ENCODE data around the gene VIT.
"Not testable (repeated sequence)": the region's sequence is repeated elsewhere in the genome, so short reads cannot be mapped to it uniquely, and the experiment has no call there.

Gene VIT

DNA sequence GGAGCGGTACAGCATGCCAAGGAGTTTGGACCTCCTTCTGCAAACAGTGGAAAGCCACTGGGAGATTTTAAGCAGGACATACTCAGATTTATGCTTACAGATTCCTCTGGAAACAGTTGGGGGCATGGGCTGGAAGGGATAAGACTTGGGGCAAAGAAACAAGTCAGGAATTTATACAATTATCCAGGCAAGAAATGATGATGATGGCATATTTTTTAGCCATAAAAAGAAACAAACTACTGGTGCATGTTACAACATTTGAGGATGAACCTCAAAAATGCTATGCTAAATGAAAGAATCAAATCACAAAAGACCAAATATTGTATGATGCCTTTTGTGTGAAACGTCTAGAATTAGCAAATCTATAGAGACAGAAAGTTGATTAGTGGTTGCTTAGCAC is 13.5 kb upstream of the VIT start:
- Histone ChIP-seq H4K20me1 (ENCODE audit: insufficient read depth, low read length, poor library complexity, severe bottlenecking) (no peaks in the 10 kb centered on the region), H3K4me2 (ENCODE audit: low read depth, low read length, poor library complexity, severe bottlenecking) (no peak overlapping the region), H3K9me3 (ENCODE audit: insufficient read depth, low read depth, low read length) (0 out of 2 replicates have a peak, but pooled peaks cover 8% of the 10 kb centered on the region)

GRCh38 chr2:36688291-36688690 is 8.2 kb upstream of the VIT start:
- H2AFZ ChIP-seq (ENCODE audit: low read length); H3K4me2 ChIP-seq (ENCODE audit: low read depth, low read length, poor library complexity, severe bottlenecking); H3K36me3 ChIP-seq (ENCODE audit: insufficient read depth, low read length); H4K20me1 ChIP-seq (ENCODE audit: insufficient read depth, low read length, poor library complexity, severe bottlenecking); H3K4me1 ChIP-seq (ENCODE audit: insufficient read depth, low read length, poor library complexity, severe bottlenecking); H3K9ac ChIP-seq (ENCODE audit: low read depth, low read length, poor library complexity, severe bottlenecking); H3K27me3 ChIP-seq (ENCODE audit: insufficient read depth, low read length, poor library complexity, severe bottlenecking); H3K4me3 ChIP-seq (ENCODE audit: low read length, poor library complexity, severe bottlenecking); H3K79me2 ChIP-seq (ENCODE audit: insufficient read depth, low read length); H3F3A ChIP-seq (ENCODE audit: low read depth); H3K9me3 ChIP-seq (ENCODE audit: insufficient read depth, low read depth, low read length); H3K9me2 ChIP-seq (replicated peaks; ENCODE audit: low read depth, low read length): not testable (repeated sequence)

More for the DNA sequence above, 13.5 kb upstream of the VIT start:
- peaks cover 10% of the 10 kb centered on the region for H3K4me1 ChIP-seq (ENCODE audit: insufficient read depth, low read length, poor library complexity, severe bottlenecking)
- TF ChIP-seq, protein P1, sequence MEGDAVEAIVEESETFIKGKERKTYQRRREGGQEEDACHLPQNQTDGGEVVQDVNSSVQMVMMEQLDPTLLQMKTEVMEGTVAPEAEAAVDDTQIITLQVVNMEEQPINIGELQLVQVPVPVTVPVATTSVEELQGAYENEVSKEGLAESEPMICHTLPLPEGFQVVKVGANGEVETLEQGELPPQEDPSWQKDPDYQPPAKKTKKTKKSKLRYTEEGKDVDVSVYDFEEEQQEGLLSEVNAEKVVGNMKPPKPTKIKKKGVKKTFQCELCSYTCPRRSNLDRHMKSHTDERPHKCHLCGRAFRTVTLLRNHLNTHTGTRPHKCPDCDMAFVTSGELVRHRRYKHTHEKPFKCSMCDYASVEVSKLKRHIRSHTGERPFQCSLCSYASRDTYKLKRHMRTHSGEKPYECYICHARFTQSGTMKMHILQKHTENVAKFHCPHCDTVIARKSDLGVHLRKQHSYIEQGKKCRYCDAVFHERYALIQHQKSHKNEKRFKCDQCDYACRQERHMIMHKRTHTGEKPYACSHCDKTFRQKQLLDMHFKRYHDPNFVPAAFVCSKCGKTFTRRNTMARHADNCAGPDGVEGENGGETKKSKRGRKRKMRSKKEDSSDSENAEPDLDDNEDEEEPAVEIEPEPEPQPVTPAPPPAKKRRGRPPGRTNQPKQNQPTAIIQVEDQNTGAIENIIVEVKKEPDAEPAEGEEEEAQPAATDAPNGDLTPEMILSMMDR (conservative IDR thresholded peaks at IDR 0.05; ENCODE audit: low read length) = no peak
- no peak for TF ChIP-seq EZH2phosphoT487 (IDR thresholded peaks at IDR 0.05; ENCODE audit: borderline replicate concordance)
- H3K4me3 ChIP-seq (ENCODE audit: low read length, poor library complexity, severe bottlenecking) = no peak overlapping the region
- H3K27me3 ChIP-seq (ENCODE audit: insufficient read depth, low read length, poor library complexity, severe bottlenecking) = no peaks in the 10 kb centered on the region
- no peak overlapping the region for H3K9ac ChIP-seq (ENCODE audit: low read depth, low read length, poor library complexity, severe bottlenecking)
- H2AFZ ChIP-seq (ENCODE audit: low read length) = no peak overlapping the region
- no peaks in the 10 kb centered on the region for H3K9me2 ChIP-seq (replicated peaks; ENCODE audit: low read depth, low read length)
- H3K79me2 ChIP-seq (ENCODE audit: insufficient read depth, low read length) = no peaks in the 10 kb centered on the region
- H3F3A ChIP-seq (ENCODE audit: low read depth) = 0 out of 2 replicates have a peak, but pooled peaks cover 2% of the 10 kb centered on the region
- H3K36me3 ChIP-seq (ENCODE audit: insufficient read depth, low read length) = no peaks in the 10 kb centered on the region

GRCh38 chr2:36689013-36689412 is 7.5 kb upstream of the VIT start:
- H3K9me3 ChIP-seq (ENCODE audit: insufficient read depth, low read depth, low read length); H3K9ac ChIP-seq (ENCODE audit: low read depth, low read length, poor library complexity, severe bottlenecking); H3F3A ChIP-seq (ENCODE audit: low read depth); H3K4me3 ChIP-seq (ENCODE audit: low read length, poor library complexity, severe bottlenecking); H2AFZ ChIP-seq (ENCODE audit: low read length); H3K79me2 ChIP-seq (ENCODE audit: insufficient read depth, low read length); H3K4me1 ChIP-seq (ENCODE audit: insufficient read depth, low read length, poor library complexity, severe bottlenecking); H4K20me1 ChIP-seq (ENCODE audit: insufficient read depth, low read length, poor library complexity, severe bottlenecking); H3K27me3 ChIP-seq (ENCODE audit: insufficient read depth, low read length, poor library complexity, severe bottlenecking); H3K36me3 ChIP-seq (ENCODE audit: insufficient read depth, low read length); H3K9me2 ChIP-seq (replicated peaks; ENCODE audit: low read depth, low read length); H3K4me2 ChIP-seq (ENCODE audit: low read depth, low read length, poor library complexity, severe bottlenecking): not testable (repeated sequence)

DNA sequence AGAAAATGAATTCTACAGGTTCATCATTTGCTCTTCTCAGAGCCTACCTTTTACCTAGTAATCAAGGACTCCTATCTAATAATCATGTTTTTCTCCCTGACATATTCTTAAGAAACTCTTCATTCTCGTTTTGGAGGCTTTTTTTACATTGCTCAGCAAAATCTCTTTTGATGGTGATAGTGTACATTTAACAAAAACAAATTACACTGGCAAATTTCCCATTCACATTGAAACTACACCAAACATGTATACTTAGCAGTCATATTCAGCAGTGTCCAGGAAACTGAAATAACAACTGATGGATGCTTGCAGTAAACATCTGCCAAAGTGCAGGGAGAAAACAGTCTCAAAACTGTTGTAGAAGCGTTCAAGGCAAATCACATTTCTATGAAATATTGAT is 4.4 kb upstream of the VIT start:
- Histone ChIP-seq H3K27me3 (ENCODE audit: insufficient read depth, low read length, poor library complexity, severe bottlenecking) (no peaks in the 10 kb centered on the region), H2AFZ (ENCODE audit: low read length) (no peak overlapping the region), H3K4me1 (ENCODE audit: insufficient read depth, low read length, poor library complexity, severe bottlenecking) (no peaks in the 10 kb centered on the region), H3K9me3 (ENCODE audit: insufficient read depth, low read depth, low read length) (no peaks in the 10 kb centered on the region), H3K36me3 (ENCODE audit: insufficient read depth, low read length) (no peaks in the 10 kb centered on the region), H3F3A (ENCODE audit: low read depth) (no peaks in the 10 kb centered on the region), H3K9ac (ENCODE audit: low read depth, low read length, poor library complexity, severe bottlenecking) (no peak overlapping the region), H3K79me2 (ENCODE audit: insufficient read depth, low read length) (no peaks in the 10 kb centered on the region), H3K4me3 (ENCODE audit: low read length, poor library complexity, severe bottlenecking) (no peak overlapping the region), H3K9me2 (replicated peaks; ENCODE audit: low read depth, low read length) (no peaks in the 10 kb centered on the region), H3K4me2 (ENCODE audit: low read depth, low read length, poor library complexity, severe bottlenecking) (no peak overlapping the region), H4K20me1 (ENCODE audit: insufficient read depth, low read length, poor library complexity, severe bottlenecking) (no peaks in the 10 kb centered on the region)
- no peak for TF ChIP-seq EZH2phosphoT487 (IDR thresholded peaks at IDR 0.05; ENCODE audit: borderline replicate concordance)
- TF ChIP-seq, protein P1 (conservative IDR thresholded peaks at IDR 0.05; ENCODE audit: low read length) = no peak

All from Loucy (cell line).